ENCODE data around the gene BBS9. TPM values are rescaled to one million over a fixed set of nuclear protein-coding genes. Genes with fewer than 3 reads are reported as not detected.

BBS9 gene
- total and polyA plus RNA-seq, 2 donors (not counting 3 experiments of a cell fraction or from before 2014, with no cell fraction given), result 5.7 to 17.4 TPM

- TF ChIP-seq CTCF (IDR thresholded peaks at IDR 0.05; ENCODE audit: extremely low read depth in 1 of 2, insufficient read depth in 1 of 2, low read depth in 1 of 2, low read length in 2 of 2), result no peak
- TF ChIP-seq POLR2AphosphoS5 (IDR thresholded peaks at IDR 0.05; ENCODE audit: insufficient read depth, low read depth, low read length), result no peak
- TF ChIP-seq EZH2 (IDR thresholded peaks at IDR 0.05; ENCODE audit: borderline replicate concordance, low read depth, low read length, severe bottlenecking), result no peak
- TF ChIP-seq JUN (IDR thresholded peaks at IDR 0.05; ENCODE audit: borderline replicate concordance, insufficient read depth, insufficient read length, low read depth), result no peak
- TF ChIP-seq MAX (IDR thresholded peaks at IDR 0.05; ENCODE audit: insufficient read depth, insufficient read length), result no peak
- no peak for TF ChIP-seq MYC (IDR thresholded peaks at IDR 0.05; ENCODE audit: low read depth, low read length)
- TF ChIP-seq POLR2A (IDR thresholded peaks at IDR 0.05; ENCODE audit: low read depth, low read length), result no peak
- no peak for TF ChIP-seq GATA2 (IDR thresholded peaks at IDR 0.05; ENCODE audit: insufficient read depth, insufficient read length, low read depth, low read length)
- no peak for TF ChIP-seq FOS (IDR thresholded peaks at IDR 0.05; ENCODE audit: borderline replicate concordance, insufficient read depth, low read length)
- peak; percentile 60 for FAIRE-seq
- no peak overlapping the region for H3K4me2 ChIP-seq (ENCODE audit: insufficient read depth, low read length)
- H3K79me2 ChIP-seq (ENCODE audit: control insufficient read depth, insufficient read depth, low read length), result no peaks in the 10 kb centered on the region
- dilution Hi-C loops (cut with MboI; ENCODE audit: extremely low pct_ligation_motif_present, low sequenced_read_pairs), result no loop called here
- DNase-seq (ENCODE audit: low read depth, low spot score), result no peak
- H3K36me3 ChIP-seq (ENCODE audit: control insufficient read depth in 2 of 2, extremely low read depth in 1 of 2, insufficient read depth in 2 of 2, low read length in 2 of 2), result no peaks in the 10 kb centered on the region
- H3K27me3 ChIP-seq (ENCODE audit: control insufficient read depth in 2 of 2, insufficient read depth in 2 of 2, low read length in 2 of 2), result no peaks in the 10 kb centered on the region
- POLR2A ChIA-PET, result no interaction called here
- H3K9ac ChIP-seq (replicated peaks; ENCODE audit: extremely low read depth, insufficient read depth, low read length), result no peak overlapping the region
- no peaks in the 10 kb centered on the region for H3K9me1 ChIP-seq (replicated peaks; ENCODE audit: control insufficient read depth, extremely low read depth, insufficient read depth, low read length)
- H4K20me1 ChIP-seq (replicated peaks; ENCODE audit: control insufficient read depth, extremely low read depth, insufficient read depth, low read length), result no peaks in the 10 kb centered on the region
- no TSS peak for BruUV-seq (replicated peaks)
- CTCF ChIA-PET, result interaction anchor here (1.1 kb wide), 1 partner anchor 11 kb away, joined by 4 read pairs; no protein-coding TSS in a partner anchor
- H3K27ac ChIP-seq (ENCODE audit: insufficient read depth, low read depth, low read length), result no peak overlapping the region
- peaks cover 17% of the 10 kb centered on the region for H3K4me1 ChIP-seq (ENCODE audit: control insufficient read depth, extremely low read depth, insufficient read depth, low read length)
- H3K4me3 ChIP-seq (replicated peaks in 1 of 3; ENCODE audit: insufficient read depth in 1 of 3, low read depth in 1 of 3, low read length in 3 of 3), result no peak overlapping the region
- no peaks in the 10 kb centered on the region for H3K9me3 ChIP-seq (replicated peaks; ENCODE audit: control insufficient read depth, insufficient read depth, low read length)
- no peak overlapping the region for H2AFZ ChIP-seq (ENCODE audit: low read depth, low read length)
- intact Hi-C loops (cut with micrococcal nuclease), result loop anchor here (5.0 kb wide), 1 partner anchor 135 kb away; no protein-coding TSS in a partner anchor
These were observed 463.4 kb downstream of the BBS9 start for GRCh38 chr7:33592718-33593117.

All from endothelial cell of umbilical vein (primary cell).